ENCODE data around the gene CATSPER4.
A peak's percentile ranks its signal among the peaks of the same experiment; 100 is the strongest.

CATSPER4 gene

GRCh38 chr1:26190373-26190987, at the start of gene CATSPER4:
TSS of gene CATSPER4 (plus strand) at chr1:26190602. CDS start at chr1:26190628, 26 bp downstream.
- DNase-seq = peak; percentile 60

GRCh38 chr1:26142159-26142558, 48.2 kb upstream of the CATSPER4 start:
- DNase-seq = peak; percentile 51

GRCh38 chr1:26145041-26145959, 45.1 kb upstream of the CATSPER4 start:
- peak; percentile 92 for DNase-seq

- no peak for DNase-seq
Observed at GRCh38 chr1:26145960-26146294, 44.5 kb upstream of the CATSPER4 start.

- DNase-seq = no peak
Observed at GRCh38 chr1:26148887-26149286, 41.5 kb upstream of the CATSPER4 start.

GRCh38 chr1:26153966-26154532, 36.4 kb upstream of the CATSPER4 start:
- DNase-seq = no peak

GRCh38 chr1:26154750-26155149, 35.7 kb upstream of the CATSPER4 start:
- no peak for DNase-seq

GRCh38 chr1:26155370-26156284, 34.8 kb upstream of the CATSPER4 start:
- DNase-seq = no peak

- DNase-seq = peak; percentile 48
Observed at GRCh38 chr1:26156285-26157038, 33.9 kb upstream of the CATSPER4 start.

GRCh38 chr1:26158271-26158907, 32.0 kb upstream of the CATSPER4 start:
- DNase-seq = no peak

GRCh38 chr1:26158908-26159742, 31.3 kb upstream of the CATSPER4 start, which contains the start of gene FAM110D:
TSS of gene FAM110D (plus strand) at chr1:26159079. CDS start at chr1:26161292, 2,213 bp downstream.
- no peak for DNase-seq

GRCh38 chr1:26159743-26160039, 30.7 kb upstream of the CATSPER4 start:
- no peak for DNase-seq

- peak; percentile 63 for DNase-seq
Observed at GRCh38 chr1:26160527-26161414, 29.6 kb upstream of the CATSPER4 start.

- DNase-seq = peak; percentile 86
Observed at GRCh38 chr1:26161415-26162219, 28.8 kb upstream of the CATSPER4 start.

- DNase-seq = peak; percentile 41
Observed at GRCh38 chr1:26162220-26162709, 28.1 kb upstream of the CATSPER4 start.

GRCh38 chr1:26163684-26164035, 26.7 kb upstream of the CATSPER4 start:
- no peak for DNase-seq

- peak; percentile 63 for DNase-seq
Observed at GRCh38 chr1:26164036-26164860, 26.2 kb upstream of the CATSPER4 start.

Data from hematopoietic multipotent progenitor cell treated with erythropoietin and hydrocortisone succinate and interleukin-3 and kit ligand, for 4 days (in vitro differentiated cells).